SU-DHL-6 (cell line): ENCODE measurements around the gene PNLDC1.

Experiments
- CTCF ChIP-seq: fragments of 200-600 bp; sonication (generic); IDR thresholded peaks from one replicate; pipeline ENCODE4 v1.5.1; 2017; ENCODE audit warnings: antibody characterized with exemption, mild to moderate bottlenecking, low read length, moderate library complexity; ENCODE audit not compliant: insufficient read depth, poor library complexity, severe bottlenecking
- EZH2phosphoT487 ChIP-seq: fragments of 200-600 bp; sonication (generic), shearing (Covaris generic); conservative IDR thresholded peaks from 2 replicates; pipeline ENCODE4 v1.6.1; 2018; ENCODE audit warnings: mild to moderate bottlenecking, antibody characterized with exemption, low read length, moderate library complexity, mixed read lengths

- no peak for TF ChIP-seq CTCF
- no peak for TF ChIP-seq EZH2phosphoT487
These were observed 37.4 kb downstream of the PNLDC1 start for GRCh38 chr6:159837511-159837910.
